H1 (cell line): ENCODE data around the gene MT1H. TPM values are rescaled to one million over a fixed set of nuclear protein-coding genes. Genes with fewer than 3 reads are reported as not detected.

Source experiments
- CTCF ChIA-PET: fragments of 300-600 bp; sonication (Branson Sonifier 250); formaldehyde crosslinking; loops from one replicate; lab custom pipeline; 2021; ENCODE audit not compliant: partially characterized antibody; lab: Charles Lee
- POLR2A ChIA-PET: fragments of 300-600 bp; sonication (Branson Sonifier 250); formaldehyde crosslinking; loops from one replicate; lab custom pipeline; 2021; ENCODE audit warnings: inconsistent platforms; ENCODE audit not compliant: partially characterized antibody; lab: Charles Lee
- DNase-seq, 2 experiments: peaks; one replicate each; pipeline versions ENCODE4 v3.0.0 to v3.0.0-alpha.2; 2010 to 2022; ENCODE audit warnings: low spot score in 2 of 2, low read depth in 1 of 2, mixed read lengths in 1 of 2
- FAIRE-seq: peaks from 2 replicates; lab custom pipeline; 2011; peaks lifted over from hg19 to GRCh38; lab: Jason Lieb, UNC
- H2AFZ ChIP-seq: 2 replicates; pipeline ENCODE4 v1.8.1; 2012; ENCODE audit warnings: low read length, inconsistent platforms
- H2AK5ac ChIP-seq: 2 replicates; pipeline ENCODE4 v1.6.1; 2013; ENCODE audit warnings: low read depth, low read length
- H2BK120ac ChIP-seq: replicated peaks from 2 replicates; pipeline ENCODE3; 2013; ENCODE audit warnings: low read depth, low read length, inconsistent platforms
- H2BK12ac ChIP-seq: 2 replicates; pipeline ENCODE4 v1.6.1; 2013; ENCODE audit warnings: low read depth, low read length
- H2BK15ac ChIP-seq: 2 replicates; pipeline ENCODE4 v1.6.1; 2013; ENCODE audit warnings: low read length
- H2BK20ac ChIP-seq: 2 replicates; pipeline ENCODE4 v1.6.1; 2013; ENCODE audit warnings: low read length
- H2BK5ac ChIP-seq: 2 replicates; pipeline ENCODE4 v1.6.1; 2013; ENCODE audit warnings: low read depth, low read length
- H3K14ac ChIP-seq: 2 replicates; pipeline ENCODE4 v1.6.1; 2013; ENCODE audit warnings: inconsistent platforms; ENCODE audit not compliant: insufficient read length
- H3K18ac ChIP-seq: 2 replicates; pipeline ENCODE4 v1.6.1; 2013; ENCODE audit warnings: low read length; ENCODE audit errors: extremely low read depth
- H3K23ac ChIP-seq: 2 replicates; pipeline ENCODE4 v1.6.1; 2013; ENCODE audit warnings: inconsistent platforms; ENCODE audit not compliant: insufficient read length
- H3K23me2 ChIP-seq: 2 replicates; pipeline ENCODE4 v1.6.1; 2013; ENCODE audit warnings: low read depth, low read length
- H3K27ac ChIP-seq: 2 replicates; pipeline ENCODE4 v1.6.1; 2011; ENCODE audit warnings: low read depth, low read length, inconsistent platforms
- H3K27me3 ChIP-seq, 4 experiments: replicated peaks in 1 of 4; 1 replicate in 1 of 4; 2 replicates in 3 of 4; pipeline versions ENCODE4 v1.6.1 to v1.8.1; 2011 to 2013; ENCODE audit warnings: low read length in 3 of 4, mild to moderate bottlenecking in 3 of 4, inconsistent platforms in 2 of 4, mixed read lengths in 2 of 4, moderate library complexity in 1 of 4; ENCODE audit not compliant: control insufficient read depth in 3 of 4, insufficient read depth in 3 of 4; ENCODE audit errors: extremely low read depth in 1 of 4
- H3K36me3 ChIP-seq, 4 experiments: 2 replicates each; pipeline versions ENCODE4 v1.6.1 to v1.8.1; 2011 to 2013; ENCODE audit warnings: mild to moderate bottlenecking in 4 of 4, low read length in 3 of 4, moderate library complexity in 2 of 4, control low read depth in 1 of 4, inconsistent platforms in 1 of 4; ENCODE audit not compliant: insufficient read depth in 4 of 4, control insufficient read depth in 2 of 4
- H3K4ac ChIP-seq: replicated peaks from 2 replicates; pipeline ENCODE3; 2013; ENCODE audit warnings: low read length, low read depth, mixed read lengths, inconsistent platforms; ENCODE audit not compliant: insufficient read length
- H3K4me1 ChIP-seq, 4 experiments: replicated peaks in 1 of 4; 1 replicate in 1 of 4; 2 replicates in 3 of 4; pipeline versions ENCODE4 v1.6.1 to v1.8.1; 2011 to 2013; ENCODE audit warnings: low read length in 3 of 4, inconsistent platforms in 2 of 4, mixed read lengths in 1 of 4; ENCODE audit not compliant: insufficient read depth in 4 of 4, control insufficient read depth in 3 of 4
- H3K4me2 ChIP-seq, 2 experiments: 2 replicates each; pipeline versions ENCODE4 v1.6.1 to v1.8.1; 2011 to 2013; ENCODE audit warnings: low read depth in 2 of 2, low read length in 2 of 2, control low read depth in 1 of 2, inconsistent platforms in 1 of 2, mild to moderate bottlenecking in 1 of 2; ENCODE audit not compliant: insufficient read depth in 1 of 2
- H3K4me3 ChIP-seq, 4 experiments: fragments of 200-600, 300-600 bp in 1 of 4; sonication (generic), shearing (Covaris generic), sonication (Bioruptor Twin) in 1 of 4; 2 replicates each; pipeline versions ENCODE4 v1.5.1 to v1.8.1; 2011 to 2016; ENCODE audit warnings: low read length in 4 of 4, low read depth in 3 of 4, control low read depth in 2 of 4, inconsistent platforms in 2 of 4, mild to moderate bottlenecking in 2 of 4, mixed read lengths in 1 of 4, moderate library complexity in 1 of 4; ENCODE audit not compliant: insufficient read depth in 2 of 4; ENCODE audit errors: extremely low read depth in 1 of 4
- H3K56ac ChIP-seq: replicated peaks from 2 replicates; pipeline ENCODE3; 2013; ENCODE audit warnings: low read depth, mild to moderate bottlenecking, mixed read lengths, low read length, inconsistent platforms; ENCODE audit not compliant: insufficient read length
- H3K79me1 ChIP-seq: 2 replicates; pipeline ENCODE4 v1.6.1; 2013; ENCODE audit warnings: low read depth, low read length, control low read depth
- H3K79me2 ChIP-seq, 2 experiments: 2 replicates each; pipeline versions ENCODE4 v1.6.1 to v1.8.1; 2012 to 2013; ENCODE audit warnings: low read length in 2 of 2, mild to moderate bottlenecking in 2 of 2, inconsistent platforms in 1 of 2; ENCODE audit not compliant: insufficient read depth in 2 of 2, control insufficient read depth in 1 of 2
- H3K9ac ChIP-seq, 4 experiments: replicated peaks in 1 of 4; 1 replicate in 1 of 4; 2 replicates in 3 of 4; pipeline versions ENCODE4 v1.6.1 to v1.8.1; 2011 to 2013; ENCODE audit warnings: low read depth in 3 of 4, low read length in 3 of 4, control low read depth in 2 of 4, mild to moderate bottlenecking in 2 of 4, moderate library complexity in 2 of 4, inconsistent platforms in 1 of 4; ENCODE audit errors: extremely low read depth in 1 of 4
- H3K9me3 ChIP-seq, 2 experiments: 2 replicates each; pipeline versions ENCODE4 v1.6.1 to v1.8.1; 2012 to 2013; ENCODE audit warnings: mild to moderate bottlenecking in 2 of 2, moderate library complexity in 2 of 2, control low read depth in 1 of 2, inconsistent platforms in 1 of 2, low read depth in 1 of 2, low read length in 1 of 2, mixed read lengths in 1 of 2; ENCODE audit not compliant: insufficient read depth in 2 of 2
- H4K20me1 ChIP-seq, 2 experiments: replicated peaks in 1 of 2; 2 replicates each; pipeline versions ENCODE3 to v1.8.1; 2011 to 2013; ENCODE audit warnings: inconsistent platforms in 2 of 2, low read length in 2 of 2, mild to moderate bottlenecking in 1 of 2; ENCODE audit not compliant: insufficient read depth in 2 of 2, control insufficient read depth in 1 of 2
- H4K5ac ChIP-seq: 2 replicates; pipeline ENCODE4 v1.6.1; 2013; ENCODE audit warnings: low read length, low read depth, mixed read lengths, inconsistent platforms; ENCODE audit not compliant: insufficient read length
- H4K8ac ChIP-seq: 2 replicates; pipeline ENCODE4 v1.8.0; 2013; ENCODE audit warnings: mild to moderate bottlenecking, moderate library complexity, low read length, inconsistent platforms; ENCODE audit not compliant: insufficient read depth; ENCODE audit errors: extremely low read depth
- H4K91ac ChIP-seq: replicated peaks from 2 replicates; pipeline ENCODE3; 2013; ENCODE audit warnings: low read length, mixed read lengths, inconsistent platforms; ENCODE audit not compliant: insufficient read length
- BACH1 ChIP-seq: IDR thresholded peaks from 2 replicates; pipeline ENCODE4 v1.6.1; 2012; ENCODE audit warnings: low read length, improper control_type of control experiment
- CBX8 ChIP-seq: fragments of 300-800, 300-1000 bp; sonication (generic); IDR thresholded peaks from 2 replicates; pipeline ENCODE4 v1.7.1; 2016; ENCODE audit warnings: low read depth, low read length, borderline replicate concordance
- CTBP2 ChIP-seq: IDR thresholded peaks from 2 replicates; pipeline ENCODE4 v1.7.0; 2011; ENCODE audit warnings: borderline replicate concordance, mild to moderate bottlenecking, moderate library complexity, mixed read lengths, low read length; ENCODE audit not compliant: insufficient read depth, insufficient read length
- EP300 ChIP-seq, 2 experiments: IDR thresholded peaks; 1 replicate in 1 of 2; 2 replicates in 1 of 2; pipeline ENCODE4 v1.6.1; 2011 to 2012; ENCODE audit warnings: low read depth in 2 of 2, low read length in 2 of 2, mild to moderate bottlenecking in 2 of 2, borderline replicate concordance in 1 of 2, inconsistent platforms in 1 of 2, moderate library complexity in 1 of 2
- GABPA ChIP-seq: IDR thresholded peaks from 2 replicates; pipeline ENCODE4 v1.6.1; 2011; ENCODE audit warnings: mild to moderate bottlenecking, low read length, moderate library complexity, borderline replicate concordance; ENCODE audit not compliant: insufficient read depth
- KDM1A ChIP-seq: fragments of 200-600, 300-600 bp; sonication (generic); IDR thresholded peaks from 2 replicates; pipeline ENCODE4 v1.7.1; 2016; ENCODE audit warnings: mild to moderate bottlenecking, low read length, borderline replicate concordance
- POLR2A ChIP-seq, 2 experiments: IDR thresholded peaks; 1 replicate in 1 of 2; 2 replicates in 1 of 2; pipeline ENCODE4 v1.6.1; 2011; ENCODE audit warnings: low read depth in 2 of 2, low read length in 2 of 2, mild to moderate bottlenecking in 2 of 2; ENCODE audit errors: control extremely low read depth in 1 of 2
- SP2 ChIP-seq: IDR thresholded peaks from 2 replicates; pipeline ENCODE4 v1.6.1; 2012; ENCODE audit warnings: mild to moderate bottlenecking, low read length, inconsistent platforms
- SRF ChIP-seq: IDR thresholded peaks from 2 replicates; pipeline ENCODE4 v1.6.1; 2011; ENCODE audit warnings: mild to moderate bottlenecking, low read depth, low read length, moderate library complexity
- TBP ChIP-seq: IDR thresholded peaks from 2 replicates; pipeline ENCODE4 v1.6.1; 2011; ENCODE audit warnings: low read depth, low read length, improper control_type of control experiment
- WGBS, 2 experiments: shearing (Covaris generic) in 1 of 2; methylation state at CpG; one replicate each; pipeline versions ENCODE4 v1.1.6 to v1.1.7; 2013 to 2015; ENCODE audit warnings: low lambda C conversion rate in 2 of 2, mixed read lengths in 2 of 2, inconsistent platforms in 1 of 2, low coverage in 1 of 2, missing lambda C conversion rate in 1 of 2; ENCODE audit not compliant: insufficient replicate concordance in 2 of 2, insufficient coverage in 1 of 2, insufficient read length in 1 of 2; ENCODE audit errors: extremely low coverage in 1 of 2, missing lambda C conversion rate in 1 of 2; 5-methylcytosine and 5-hydroxymethylcytosine counted together
- polyA plus RNA-seq, 7 experiments: library from polyadenylated mRNA; depleted of rRNA in 3 of 7; stranded (reverse) in 5 of 7; unstranded in 2 of 7; fragments of >200 nt in 5 of 7; fragments of 200-250 nt in 2 of 7; gene quantifications; 1 replicate in 5 of 7; 2 replicates in 1 of 7; 4 replicates in 1 of 7; pipeline versions ENCODE4 v1.2.1 to v1.2.3, GENCODE V29; 2011 to 2013; ENCODE audit warnings: missing spikeins in 2 of 7, mixed read lengths in 2 of 7
- total RNA-seq: library from RNA; stranded (reverse); fragmentation: NEBNext Ultra II Directional; extraction: Animal tissue kit (Norgen Biotek cat#: 25700); gene quantifications from 2 replicates; pipeline ENCODE4 v1.2.1, GENCODE V29; 2021
- TF ChIP-seq, protein P1 (sequence below), 3 experiments: IDR thresholded peaks; 1 replicate in 2 of 3; 2 replicates in 1 of 3; pipeline versions ENCODE4 v1.5.1 to v1.6.1; 2011; ENCODE audit warnings: low read length in 3 of 3, mild to moderate bottlenecking in 3 of 3, inconsistent platforms in 2 of 3, low read depth in 1 of 3, moderate library complexity in 1 of 3; ENCODE audit not compliant: insufficient read depth in 1 of 3; ENCODE audit errors: control extremely low read depth in 1 of 3

The MT1H gene
- total and polyA plus RNA-seq, 2 of the 8 experiments (the other 6 are each of a cell fraction or from before 2014, with no cell fraction given) = 11.9 to 95.7 TPM

- Histone ChIP-seq H3K9ac (no peak overlapping the region), H2BK12ac (no peak overlapping the region), H2AK5ac (no peak overlapping the region), H3K4me1 (no peaks in the 10 kb centered on the region), H3K14ac (no peak overlapping the region), H3K9me3 (no peaks in the 10 kb centered on the region), H3K56ac (no peak overlapping the region), H3K79me2 (no peaks in the 10 kb centered on the region), H3K4me2 (no peak overlapping the region), H3K4me3 (no peak overlapping the region), H4K20me1 (no peaks in the 10 kb centered on the region), H2BK5ac (no peak overlapping the region), H3K27ac (no peak overlapping the region), H4K8ac (no peak overlapping the region), H3K36me3 (no peaks in the 10 kb centered on the region), H2BK20ac (no peak overlapping the region), H4K5ac (no peak overlapping the region), H3K27me3 (peaks cover 0 to 3% (median 0%) of the 10 kb centered on the region in 4 experiments; a peak in 1 of 7 replicates), H2BK120ac (no peak overlapping the region), H3K23me2 (no peaks in the 10 kb centered on the region), H4K91ac (no peak overlapping the region), H2BK15ac (no peak overlapping the region), H3K18ac (no peak overlapping the region), H3K23ac (no peak overlapping the region), H3K79me1 (no peaks in the 10 kb centered on the region), H3K4ac (no peak overlapping the region), H2AFZ (no peak overlapping the region)
- CTCF ChIA-PET = interaction anchor here (0.6 kb wide), 1 partner anchor 10 kb away, joined by 3 read pairs; no protein-coding TSS in a partner anchor
- DNase-seq = no peak
- no peak for FAIRE-seq
- TF ChIP-seq EP300 (IDR thresholded peaks at IDR 0.05; ENCODE audit: borderline replicate concordance in 1 of 2, low read depth in 2 of 2, low read length in 2 of 2) (no peak), POLR2A (IDR thresholded peaks at IDR 0.05; ENCODE audit: control extremely low read depth in 1 of 2, low read depth in 2 of 2, low read length in 2 of 2) (no peak), CBX8 (no peak), CTBP2 (no peak), BACH1 (no peak), TBP (no peak), GABPA (no peak), SP2 (no peak), SRF (no peak), KDM1A (no peak)
- TF ChIP-seq, protein P1, sequence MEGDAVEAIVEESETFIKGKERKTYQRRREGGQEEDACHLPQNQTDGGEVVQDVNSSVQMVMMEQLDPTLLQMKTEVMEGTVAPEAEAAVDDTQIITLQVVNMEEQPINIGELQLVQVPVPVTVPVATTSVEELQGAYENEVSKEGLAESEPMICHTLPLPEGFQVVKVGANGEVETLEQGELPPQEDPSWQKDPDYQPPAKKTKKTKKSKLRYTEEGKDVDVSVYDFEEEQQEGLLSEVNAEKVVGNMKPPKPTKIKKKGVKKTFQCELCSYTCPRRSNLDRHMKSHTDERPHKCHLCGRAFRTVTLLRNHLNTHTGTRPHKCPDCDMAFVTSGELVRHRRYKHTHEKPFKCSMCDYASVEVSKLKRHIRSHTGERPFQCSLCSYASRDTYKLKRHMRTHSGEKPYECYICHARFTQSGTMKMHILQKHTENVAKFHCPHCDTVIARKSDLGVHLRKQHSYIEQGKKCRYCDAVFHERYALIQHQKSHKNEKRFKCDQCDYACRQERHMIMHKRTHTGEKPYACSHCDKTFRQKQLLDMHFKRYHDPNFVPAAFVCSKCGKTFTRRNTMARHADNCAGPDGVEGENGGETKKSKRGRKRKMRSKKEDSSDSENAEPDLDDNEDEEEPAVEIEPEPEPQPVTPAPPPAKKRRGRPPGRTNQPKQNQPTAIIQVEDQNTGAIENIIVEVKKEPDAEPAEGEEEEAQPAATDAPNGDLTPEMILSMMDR (IDR thresholded peaks at IDR 0.05; ENCODE audit: control extremely low read depth in 1 of 3, insufficient read depth in 1 of 3, low read depth in 1 of 3, low read length in 3 of 3) = no peak
- POLR2A ChIA-PET = no interaction called here
- 93% methylated on average over 2 of the region's 2 CpGs; no CpG with 5 or more reads in 1 of the 2 experiments for WGBS, 2 experiments
These were observed 42.2 kb downstream of the MT1H start for GRCh38 chr16:56711862-56712261.
